B cell (primary cell): ENCODE data around the gene PRCC. TPM values are rescaled to one million over a fixed set of nuclear protein-coding genes. Genes with fewer than 3 reads are reported as not detected.

ENCODE experiments used
- ATAC-seq: fragments of 200-7000 bp; cut with Tn5 transposase; one replicate; pipeline ENCODE4 v1.10.0; 2021; ENCODE audit warnings: low read depth, mild to moderate bottlenecking, moderate number of reproducible peaks, moderate library complexity
- CTCF ChIA-PET: fragments of 350-600 bp; sonication (Branson Sonifier 250); formaldehyde crosslinking; loops from one replicate; lab custom pipeline; 2021; ENCODE audit warnings: antibody characterized with exemption, inconsistent platforms; lab: Charles Lee
- POLR2A ChIA-PET: fragments of 350-600 bp; sonication (Branson Sonifier 250); formaldehyde crosslinking; loops from one replicate; lab custom pipeline; 2021; ENCODE audit warnings: antibody characterized with exemption; lab: Charles Lee
- DNase-seq: peaks from one replicate; pipeline ENCODE4 v3.0.0; 2013
- H2AFZ ChIP-seq: 2 replicates; pipeline ENCODE4 v1.6.1; 2012; ENCODE audit warnings: mild to moderate bottlenecking, low read depth, low read length; ENCODE audit not compliant: insufficient read depth, poor library complexity, severe bottlenecking
- H3K27ac ChIP-seq, 2 donors: 1 replicate in 1 of 2; 2 replicates in 1 of 2; pipeline ENCODE4 v1.5.1; 2012 to 2013; ENCODE audit warnings: low read length in 2 of 2, mild to moderate bottlenecking in 2 of 2, moderate library complexity in 1 of 2
- H3K27me3 ChIP-seq, 4 experiments: fragments of 200-600 bp in 1 of 4; sonication (generic) in 1 of 4; replicated peaks in 1 of 4; 1 replicate in 2 of 4; 2 replicates in 2 of 4; pipeline versions ENCODE4 v1.6.1 to v1.7.0; 2013 to 2016; ENCODE audit warnings: low read length in 3 of 4, mild to moderate bottlenecking in 2 of 4, mixed read lengths in 1 of 4, moderate library complexity in 1 of 4; ENCODE audit not compliant: insufficient read depth in 4 of 4, control insufficient read depth in 3 of 4; ENCODE audit errors: control extremely low read depth in 1 of 4
- H3K36me3 ChIP-seq, 2 experiments: replicated peaks in 1 of 2; 1 replicate in 1 of 2; 2 replicates in 1 of 2; pipeline versions ENCODE4 v1.6.1 to v1.7.1; 2013; ENCODE audit warnings: low read length in 1 of 2; ENCODE audit not compliant: insufficient read depth in 2 of 2, control insufficient read depth in 1 of 2; ENCODE audit errors: control extremely low read depth in 1 of 2, extremely low read depth in 1 of 2
- H3K4me1 ChIP-seq, 2 donors: fragments of 200-600 bp in 1 of 2; sonication (generic) in 1 of 2; 1 replicate in 1 of 2; 2 replicates in 1 of 2; pipeline versions ENCODE4 v1.5.1 to v1.6.1; 2013 to 2017; ENCODE audit warnings: low read length in 2 of 2; ENCODE audit not compliant: control insufficient read depth in 2 of 2, insufficient read depth in 2 of 2
- H3K4me2 ChIP-seq: replicated peaks from 2 replicates; pipeline ENCODE3; 2012; ENCODE audit warnings: mild to moderate bottlenecking, low read depth, low read length; ENCODE audit not compliant: poor library complexity, severe bottlenecking
- H3K4me3 ChIP-seq, 5 experiments: fragments of 200-600 bp in 1 of 5; sonication (generic) in 1 of 5; 1 replicate in 3 of 5; 2 replicates in 2 of 5; pipeline versions ENCODE4 v1.5.1 to v1.7.0; 2011 to 2016; ENCODE audit warnings: low read length in 4 of 5, mild to moderate bottlenecking in 4 of 5, low read depth in 2 of 5, control low read depth in 1 of 5, moderate library complexity in 1 of 5; ENCODE audit not compliant: insufficient read depth in 1 of 5; ENCODE audit errors: control extremely low read depth in 1 of 5, extremely low read depth in 1 of 5
- H3K79me2 ChIP-seq: fragments of 200-600 bp; sonication (generic); one replicate; pipeline ENCODE4 v1.6.0; 2016; ENCODE audit warnings: low read length; ENCODE audit not compliant: control insufficient read depth, insufficient read depth
- H3K9ac ChIP-seq: fragments of 200-600 bp; sonication (generic); 2 replicates; pipeline ENCODE4 v1.6.1; 2017; ENCODE audit warnings: mild to moderate bottlenecking, low read length, moderate library complexity
- H3K9me3 ChIP-seq, 3 donors: one replicate each; pipeline versions ENCODE4 v1.6.1 to v1.7.1; 2013; ENCODE audit warnings: low read length in 2 of 3; ENCODE audit not compliant: control insufficient read depth in 2 of 3, insufficient read depth in 1 of 3; ENCODE audit errors: control extremely low read depth in 1 of 3
- H4K20me1 ChIP-seq: 2 replicates; pipeline ENCODE4 v1.6.0; 2012; ENCODE audit warnings: mild to moderate bottlenecking, low read length; ENCODE audit not compliant: insufficient read depth, control insufficient read depth, poor library complexity, severe bottlenecking
- H3K27ac Mint-ChIP-seq: one replicate; pipeline ENCODE4 v1.8.0; 2021; ENCODE audit warnings: mixed read lengths
- H3K27me3 Mint-ChIP-seq: one replicate; pipeline ENCODE4 v1.8.0; 2021; ENCODE audit warnings: mixed read lengths
- H3K4me1 Mint-ChIP-seq: one replicate; pipeline ENCODE4 v1.8.0; 2021; ENCODE audit warnings: mixed read lengths
- H3K4me3 Mint-ChIP-seq: one replicate; pipeline ENCODE4 v1.8.0; 2021; ENCODE audit warnings: mixed read lengths
- H3K9me3 Mint-ChIP-seq: one replicate; pipeline ENCODE4 v1.8.0; 2022; ENCODE audit warnings: mixed read lengths; ENCODE audit not compliant: insufficient read depth
- EZH2 ChIP-seq: IDR thresholded peaks from 2 replicates; pipeline ENCODE4 v1.6.1; 2012; ENCODE audit warnings: borderline replicate concordance, low read depth, mild to moderate bottlenecking, moderate library complexity, low read length; ENCODE audit not compliant: insufficient read depth, poor library complexity, severe bottlenecking
- WGBS: methylation state at CpG from one replicate; pipeline ENCODE4 v1.1.5; 2013; ENCODE audit warnings: missing lambda C conversion rate; ENCODE audit not compliant: insufficient coverage; 5-methylcytosine and 5-hydroxymethylcytosine counted together
- intact Hi-C: fragments of 100-400 bp; cut with micrococcal nuclease; formaldehyde crosslinking; loops from one replicate; pipeline ENCODE4 v1.10.0; 2022
- polyA plus RNA-seq: library from polyadenylated mRNA; depleted of rRNA; stranded (reverse); fragments of >200 nt; gene quantifications from 2 replicates; pipeline ENCODE4 v1.2.3, GENCODE V29; 2012
- total RNA-seq, 2 donors: library from RNA; stranded (reverse); fragments of 120-200 nt in 1 of 2; gene quantifications; 1 replicate in 1 of 2; 2 replicates in 1 of 2; pipeline versions ENCODE4 v1.2.3 to v1.2.4, GENCODE V29; 2013 to 2022
- TF ChIP-seq, protein P1 (sequence below): fragments of 200-600 bp; IDR thresholded peaks from one replicate; pipeline ENCODE4 v1.8.0; 2022; ENCODE audit warnings: antibody characterized with exemption, mild to moderate bottlenecking

Gene PRCC
- total and polyA plus RNA-seq, 2 donors (not counting 1 experiment from before 2014, with no cell fraction given) = 55.7 to 83.4 TPM

- Histone ChIP-seq H3K79me2 (peaks cover 21% of the 10 kb centered on the region), H3K4me3 (peak within 1 kb of the TSS; percentile 45 to 85 (median 71)), H3K4me2 (peak within 1 kb of the TSS; percentile 84), H4K20me1 (no peaks in the 10 kb centered on the region), H3K4me1 (peaks cover 15 to 20% of the 10 kb centered on the region in 2 donors), H3K9me3 (no peaks in the 10 kb centered on the region), H2AFZ (peak within 1 kb of the TSS; percentile 86), H3K27ac (peak within 1 kb of the TSS; percentile 77 to 95), H3K36me3 (peaks cover 0 to 47% of the 10 kb centered on the region in 2 experiments), H3K27me3 (no peaks in the 10 kb centered on the region), H3K9ac (peak within 1 kb of the TSS; percentile 75)
- intact Hi-C loops = loop anchor here (1.0 kb wide), 3 partner anchors 10 to 26 kb away; partner anchors contain the start of genes HDGF, ISG20L2, METTL25B and PRCC
- Mint-ChIP-seq H3K4me3 (peak within 1 kb of the TSS; percentile 96), H3K27me3 (no peaks in the 10 kb centered on the region), H3K4me1 (peaks cover 36% of the 10 kb centered on the region), H3K9me3 (peaks cover 2% of the 10 kb centered on the region), H3K27ac (peak within 1 kb of the TSS; percentile 98)
- DNase-seq (peak; percentile 98), ATAC-seq (peak; percentile 90)
- POLR2A ChIA-PET = interaction anchor here (0.9 to 2.8 kb wide), 7 partner anchors 11 to 240 kb away, joined by 3 to 43 read pairs (median 7); partner anchors contain the start of genes HDGF, ISG20L2, METTL25B and PRCC
- CTCF ChIA-PET = interaction anchor here (0.6 to 5.1 kb wide), 10 partner anchors 11 to 115 kb away, joined by 3 to 43 read pairs (median 5); partner anchors contain the start of genes ISG20L2, METTL25B and PRCC
- TF ChIP-seq, protein P1, sequence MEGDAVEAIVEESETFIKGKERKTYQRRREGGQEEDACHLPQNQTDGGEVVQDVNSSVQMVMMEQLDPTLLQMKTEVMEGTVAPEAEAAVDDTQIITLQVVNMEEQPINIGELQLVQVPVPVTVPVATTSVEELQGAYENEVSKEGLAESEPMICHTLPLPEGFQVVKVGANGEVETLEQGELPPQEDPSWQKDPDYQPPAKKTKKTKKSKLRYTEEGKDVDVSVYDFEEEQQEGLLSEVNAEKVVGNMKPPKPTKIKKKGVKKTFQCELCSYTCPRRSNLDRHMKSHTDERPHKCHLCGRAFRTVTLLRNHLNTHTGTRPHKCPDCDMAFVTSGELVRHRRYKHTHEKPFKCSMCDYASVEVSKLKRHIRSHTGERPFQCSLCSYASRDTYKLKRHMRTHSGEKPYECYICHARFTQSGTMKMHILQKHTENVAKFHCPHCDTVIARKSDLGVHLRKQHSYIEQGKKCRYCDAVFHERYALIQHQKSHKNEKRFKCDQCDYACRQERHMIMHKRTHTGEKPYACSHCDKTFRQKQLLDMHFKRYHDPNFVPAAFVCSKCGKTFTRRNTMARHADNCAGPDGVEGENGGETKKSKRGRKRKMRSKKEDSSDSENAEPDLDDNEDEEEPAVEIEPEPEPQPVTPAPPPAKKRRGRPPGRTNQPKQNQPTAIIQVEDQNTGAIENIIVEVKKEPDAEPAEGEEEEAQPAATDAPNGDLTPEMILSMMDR = no peak
- no peak for TF ChIP-seq EZH2
- 0% methylated on average over 27 of the region's 38 CpGs for WGBS
These were observed 26.4 kb upstream of the PRCC start, which contains the start of gene MRPL24 for GRCh38 chr1:156740741-156741480. Gene MRPL24, minus strand, starts transcription at chr1:156741088. Its CDS starts 2,384 bp downstream, at chr1:156738704.
